K562 (cell line): ENCODE results near the gene KLHL13. TPM values are rescaled to one million over a fixed set of nuclear protein-coding genes. Genes with fewer than 3 reads are reported as not detected.

ENCODE experiments used
- ATAC-seq: fragments of 200-7000 bp; cut with Tn5 transposase; 3 replicates; pipeline ENCODE4 v1.9.1; 2020; ENCODE audit warnings: moderate library complexity
- BruUV-seq: library from RNA; stranded (reverse); fragments of 400-500 nt; replicated peaks from 2 replicates; lab custom pipeline; 2021; lab: Mats Ljungman, UMichigan
- CTCF ChIA-PET: fragments of 300-600 bp; formaldehyde crosslinking; extraction: SDS; loops from one replicate; lab custom pipeline; 2021; ENCODE audit warnings: low intra/inter-chr PET ratio; lab: Yijun Ruan, JAX
- POLR2A ChIA-PET: fragments of 300-600, 350-650 bp; sonication (Branson Sonifier 250); formaldehyde crosslinking; extraction: SDS; loops from one replicate; lab custom pipeline; 2021; ENCODE audit warnings: antibody characterized with exemption, inconsistent platforms; lab: Yijun Ruan, JAX
- DNase-seq, 4 experiments: peaks; one replicate each; pipeline versions ENCODE4 v3.0.0 to v3.0.0-alpha.2; 2011 to 2018; ENCODE audit warnings: low spot score in 3 of 4, mixed read lengths in 3 of 4; ENCODE audit errors: extremely low read depth in 1 of 4
- FAIRE-seq: peaks from 2 replicates; lab custom pipeline; 2011; peaks lifted over from hg19 to GRCh38; lab: Jason Lieb, UNC
- H2AFZ ChIP-seq: 2 replicates; pipeline ENCODE4 v1.6.0; 2011; ENCODE audit warnings: low read depth, low read length, control low read depth, inconsistent platforms
- H3K27ac ChIP-seq: fragments of 200-600 bp; 3 replicates; pipeline ENCODE4 v1.8.0; 2011; ENCODE audit warnings: low read depth, mild to moderate bottlenecking, control low read depth, inconsistent platforms, low read length, moderate library complexity, mixed read lengths; ENCODE audit errors: extremely low read depth
- H3K27me3 ChIP-seq, 2 experiments: fragments of 300-600 bp in 1 of 2; 2 replicates in 1 of 2; 3 replicates in 1 of 2; pipeline versions ENCODE4 v1.6.0 to v1.8.0; 2011; ENCODE audit warnings: inconsistent platforms in 2 of 2, low read length in 2 of 2, mild to moderate bottlenecking in 1 of 2, mixed read lengths in 1 of 2, moderate library complexity in 1 of 2; ENCODE audit not compliant: control insufficient read depth in 2 of 2, insufficient read depth in 2 of 2
- H3K36me3 ChIP-seq: fragments of 300-600 bp; 3 replicates; pipeline ENCODE4 v1.8.0; 2011; ENCODE audit warnings: mild to moderate bottlenecking, low read length, inconsistent platforms; ENCODE audit not compliant: control insufficient read depth, insufficient read depth
- H3K4me1 ChIP-seq, 2 experiments: fragments of 200-600 bp in 1 of 2; replicated peaks in 1 of 2; 2 replicates in 1 of 2; 3 replicates in 1 of 2; pipeline versions ENCODE4 v1.5.1 to v1.8.0; 2011; ENCODE audit warnings: inconsistent platforms in 2 of 2, low read length in 2 of 2, mild to moderate bottlenecking in 1 of 2, mixed read lengths in 1 of 2, moderate library complexity in 1 of 2; ENCODE audit not compliant: control insufficient read depth in 2 of 2, insufficient read depth in 2 of 2
- H3K4me2 ChIP-seq: 2 replicates; pipeline ENCODE4 v1.6.1; 2011; ENCODE audit warnings: low read length, control low read depth, inconsistent platforms, mixed read lengths; ENCODE audit not compliant: insufficient read depth
- H3K4me3 ChIP-seq: fragments of 200-600 bp; sonication (generic), shearing (Covaris generic); 2 replicates; pipeline ENCODE4 v1.5.1; 2016; ENCODE audit warnings: control low read depth, inconsistent platforms
- H3K79me2 ChIP-seq: fragments of 200-600 bp; 3 replicates; pipeline ENCODE4 v1.8.0; 2011; ENCODE audit warnings: low read length, inconsistent platforms; ENCODE audit not compliant: control insufficient read depth, insufficient read depth
- H3K9ac ChIP-seq, 2 experiments: 2 replicates each; pipeline versions ENCODE4 v1.6.0 to v1.6.1; 2011; ENCODE audit warnings: low read depth in 2 of 2, low read length in 2 of 2, control low read depth in 1 of 2, inconsistent platforms in 1 of 2, mild to moderate bottlenecking in 1 of 2, mixed read lengths in 1 of 2; ENCODE audit not compliant: insufficient read depth in 1 of 2
- H3K9me1 ChIP-seq: one replicate; pipeline ENCODE4 v1.6.0; 2011; ENCODE audit warnings: inconsistent platforms, mild to moderate bottlenecking, low read length, moderate library complexity; ENCODE audit not compliant: control insufficient read depth, insufficient read depth
- H3K9me3 ChIP-seq: replicated peaks from 2 replicates; pipeline ENCODE4 v1.5.1; 2011; ENCODE audit warnings: low read depth, low read length, inconsistent platforms; ENCODE audit not compliant: control insufficient read depth, insufficient read depth
- H4K20me1 ChIP-seq: replicated peaks from 2 replicates; pipeline ENCODE4 v1.6.1; 2011; ENCODE audit warnings: low read length, inconsistent platforms, mixed read lengths; ENCODE audit not compliant: control insufficient read depth, insufficient read depth
- ASH1L ChIP-seq: fragments of 450-650 bp; IDR thresholded peaks from 2 replicates; pipeline ENCODE4 v1.6.1; 2018; ENCODE audit warnings: borderline replicate concordance, mild to moderate bottlenecking, low read depth; ENCODE audit not compliant: partially characterized antibody
- BCL6 ChIP-seq: fragments of 250-450 bp; sonication (Bioruptor Pico); IDR thresholded peaks from 2 replicates; pipeline ENCODE4 v1.4.0; 2020
- CBX8 ChIP-seq: fragments of 200-600 bp; sonication (generic); IDR thresholded peaks from 2 replicates; pipeline ENCODE4 v1.6.1; 2012; ENCODE audit warnings: borderline replicate concordance, mixed run types, low read depth, mild to moderate bottlenecking, moderate library complexity, mixed read lengths, low read length, control low read depth, inconsistent platforms; ENCODE audit not compliant: poor library complexity, severe bottlenecking; ENCODE audit errors: extremely low read depth
- CHAMP1 ChIP-seq: fragments of 450-650 bp; IDR thresholded peaks from 2 replicates; pipeline ENCODE4 v1.6.1; 2016; ENCODE audit warnings: mild to moderate bottlenecking
- LCOR ChIP-seq: sonication (generic); formaldehyde crosslinking; IDR thresholded peaks from 2 replicates; pipeline ENCODE4 v1.8.0; 2022; ENCODE audit warnings: mild to moderate bottlenecking, missing genetic modification reagents
- NBN ChIP-seq: fragments of 450-650 bp; IDR thresholded peaks from 2 replicates; pipeline ENCODE4 v1.6.1; 2016; ENCODE audit warnings: low read depth, mild to moderate bottlenecking
- NCOR1 ChIP-seq: fragments of 450-650 bp; IDR thresholded peaks from 2 replicates; pipeline ENCODE4 v1.6.1; 2016; ENCODE audit warnings: mild to moderate bottlenecking, moderate library complexity
- POLR3A ChIP-seq: IDR thresholded peaks from 2 replicates; pipeline ENCODE4 v1.6.1; 2011; ENCODE audit warnings: borderline replicate concordance, mild to moderate bottlenecking, moderate library complexity; ENCODE audit not compliant: insufficient read length, insufficient read depth; ENCODE audit errors: extremely low read depth
- PTRF ChIP-seq: fragments of 450-650 bp; IDR thresholded peaks from 2 replicates; pipeline ENCODE4 v1.6.1; 2016; ENCODE audit warnings: mild to moderate bottlenecking, missing genetic modification characterization, missing compliant biosample characterization
- RBM17 ChIP-seq: fragments of 200-400 bp; formaldehyde crosslinking; IDR thresholded peaks from 2 replicates; pipeline ENCODE4 v1.6.1; 2017; ENCODE audit warnings: low read depth, mild to moderate bottlenecking, low read length, borderline replicate concordance
- ZNF232 ChIP-seq: sonication (generic); formaldehyde crosslinking; IDR thresholded peaks from 2 replicates; pipeline ENCODE4 v1.8.0; 2022; ENCODE audit warnings: mild to moderate bottlenecking, missing genetic modification reagents
- WGBS: fragments of 100-300 bp; shearing (Covaris generic); methylation state at CpG from one replicate; pipeline ENCODE4 v1.1.6; 2016; ENCODE audit warnings: low coverage, mixed read lengths; ENCODE audit not compliant: insufficient coverage; ENCODE audit errors: missing lambda C conversion rate; 5-methylcytosine and 5-hydroxymethylcytosine counted together
- in situ Hi-C: fragments of 300-500 bp; cut with MboI; formaldehyde crosslinking; loops from 4 replicates; pipeline ENCODE4 v1.15.0; 2018; ENCODE audit warnings: inconsistent platforms, mixed read lengths
- intact Hi-C: fragments of 100-400 bp; cut with micrococcal nuclease; formaldehyde crosslinking; loops from 2 replicates; pipeline ENCODE4 v1.14.2; 2022
- polyA plus RNA-seq, 8 experiments: library from polyadenylated mRNA; depleted of rRNA in 4 of 8; stranded (reverse) in 5 of 8; unstranded in 3 of 8; fragments of >200 nt; fragmentation: Nextera tagmentation in 2 of 8; fragmentation: Illumina TruSeq in 1 of 8; extraction: Ambion mirVana in 2 of 8; extraction: Trizol in 1 of 8; gene quantifications; 2 replicates each; pipeline versions ENCODE4 v1.2.1 to v1.2.3, GENCODE V29; 2011 to 2014; ENCODE audit warnings: inconsistent platforms in 1 of 8, missing spikeins in 1 of 8
- total RNA-seq, 7 experiments: library from RNA; depleted of rRNA in 6 of 7; stranded (reverse); fragments of >200 nt in 6 of 7; fragmentation: Illumina TruSeq in 2 of 7; extraction: Trizol in 2 of 7; gene quantifications; 2 replicates each; pipeline versions ENCODE4 v1.2.1 to v1.2.3, GENCODE V29; 2011 to 2021; ENCODE audit warnings: low replicate concordance in 1 of 7
- TF ChIP-seq, protein P1 (sequence below): fragments of 250-450 bp; sonication (Bioruptor Pico); IDR thresholded peaks from 2 replicates; pipeline ENCODE4 v1.8.0; 2021; ENCODE audit warnings: moderate library complexity, mild to moderate bottlenecking, inconsistent platforms
- TF ChIP-seq, protein P2 (sequence below): IDR thresholded peaks from 2 replicates; pipeline ENCODE4 v1.6.1; 2011; ENCODE audit not compliant: insufficient read length; ENCODE audit errors: extremely low read depth

KLHL13 gene
- total and polyA plus RNA-seq, 9 of the 15 experiments (the other 6 are each of a cell fraction or from before 2014, with no cell fraction given): 1.2 to 4.1 (median 2.2) TPM

GRCh38 chrX:118066867-118067515 is 49.6 kb downstream of the KLHL13 start:
- ChIA-PET POLR2A (no interaction called here), CTCF (no interaction called here)
- Histone ChIP-seq H2AFZ (no peak overlapping the region), H3K27ac (no peak overlapping the region), H3K9ac (no peak overlapping the region), H4K20me1 (no peaks in the 10 kb centered on the region), H3K4me2 (no peak overlapping the region), H3K27me3 (no peaks in the 10 kb centered on the region), H3K79me2 (no peaks in the 10 kb centered on the region), H3K4me1 (no peaks in the 10 kb centered on the region), H3K9me3 (no peaks in the 10 kb centered on the region), H3K9me1 (no peaks in the 10 kb centered on the region), H3K4me3 (no peak overlapping the region), H3K36me3 (no peaks in the 10 kb centered on the region)
- ATAC-seq (no peak), FAIRE-seq (no peak), DNase-seq (no peak)
- intact Hi-C loops: no loop called here
- in situ Hi-C loops: no loop called here
- no TSS peak for BruUV-seq
- 10% methylated on average over 2 of the region's 2 CpGs for WGBS
- TF ChIP-seq NCOR1 (no peak), RBM17 (no peak), BCL6 (no peak), CHAMP1 (no peak), ASH1L (no peak), LCOR (CRISPR knock-in tag) (no peak), CBX8 (no peak), NBN (no peak), POLR3A (no peak), PTRF (no peak), ZNF232 (CRISPR knock-in tag) (no peak)
- TF ChIP-seq, protein P1, sequence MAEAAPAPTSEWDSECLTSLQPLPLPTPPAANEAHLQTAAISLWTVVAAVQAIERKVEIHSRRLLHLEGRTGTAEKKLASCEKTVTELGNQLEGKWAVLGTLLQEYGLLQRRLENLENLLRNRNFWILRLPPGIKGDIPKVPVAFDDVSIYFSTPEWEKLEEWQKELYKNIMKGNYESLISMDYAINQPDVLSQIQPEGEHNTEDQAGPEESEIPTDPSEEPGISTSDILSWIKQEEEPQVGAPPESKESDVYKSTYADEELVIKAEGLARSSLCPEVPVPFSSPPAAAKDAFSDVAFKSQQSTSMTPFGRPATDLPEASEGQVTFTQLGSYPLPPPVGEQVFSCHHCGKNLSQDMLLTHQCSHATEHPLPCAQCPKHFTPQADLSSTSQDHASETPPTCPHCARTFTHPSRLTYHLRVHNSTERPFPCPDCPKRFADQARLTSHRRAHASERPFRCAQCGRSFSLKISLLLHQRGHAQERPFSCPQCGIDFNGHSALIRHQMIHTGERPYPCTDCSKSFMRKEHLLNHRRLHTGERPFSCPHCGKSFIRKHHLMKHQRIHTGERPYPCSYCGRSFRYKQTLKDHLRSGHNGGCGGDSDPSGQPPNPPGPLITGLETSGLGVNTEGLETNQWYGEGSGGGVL (CRISPR knock-in tag): no peak
- TF ChIP-seq, protein P2, sequence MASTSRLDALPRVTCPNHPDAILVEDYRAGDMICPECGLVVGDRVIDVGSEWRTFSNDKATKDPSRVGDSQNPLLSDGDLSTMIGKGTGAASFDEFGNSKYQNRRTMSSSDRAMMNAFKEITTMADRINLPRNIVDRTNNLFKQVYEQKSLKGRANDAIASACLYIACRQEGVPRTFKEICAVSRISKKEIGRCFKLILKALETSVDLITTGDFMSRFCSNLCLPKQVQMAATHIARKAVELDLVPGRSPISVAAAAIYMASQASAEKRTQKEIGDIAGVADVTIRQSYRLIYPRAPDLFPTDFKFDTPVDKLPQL: no peak
